ENCODE data around the gene FCER1G.

DNA sequence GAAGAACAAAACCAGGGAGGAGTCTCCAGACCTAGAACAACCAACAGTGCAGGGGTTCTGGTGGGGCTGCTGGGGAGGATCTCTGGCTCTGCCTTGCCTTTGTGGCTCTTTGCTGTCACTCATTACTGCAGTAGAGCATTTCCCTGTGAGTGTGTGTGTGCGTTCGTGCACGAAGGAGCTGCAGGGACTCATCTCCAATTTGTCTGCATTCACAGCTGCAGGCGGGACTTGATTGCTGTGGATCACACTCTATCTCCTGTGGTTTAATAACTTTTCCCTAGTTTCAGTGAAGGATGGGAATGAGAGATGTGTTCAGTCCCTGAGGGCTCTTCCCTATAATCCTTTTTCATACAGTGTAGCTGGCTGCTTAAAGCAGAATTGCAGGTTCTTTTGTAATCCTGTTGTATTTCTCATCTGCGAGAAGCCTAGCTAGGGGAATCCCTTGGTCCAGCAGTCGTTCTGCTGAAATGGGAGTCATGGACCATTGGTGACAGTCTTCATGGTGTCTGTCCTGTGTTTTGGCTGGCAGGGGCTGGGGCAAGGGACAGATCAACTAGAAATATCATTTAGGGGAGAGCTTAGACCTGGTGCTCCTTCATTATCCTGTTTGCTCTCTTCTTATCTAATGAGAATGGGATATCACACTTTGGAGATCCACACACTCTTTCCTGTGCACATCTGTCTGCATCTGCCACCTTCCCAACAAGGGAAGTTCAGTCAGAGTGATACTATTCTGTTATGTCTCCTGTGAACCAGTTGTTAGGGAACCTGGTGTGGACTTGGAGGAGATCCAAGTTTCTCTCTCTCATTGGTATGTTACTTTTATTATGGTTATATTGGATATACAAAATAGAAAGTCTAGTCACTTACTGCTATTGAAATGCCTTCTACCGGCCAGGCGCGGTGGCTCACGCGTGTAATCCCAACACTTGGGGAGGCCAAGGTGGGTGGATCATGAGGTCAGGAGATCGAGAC, 46.5 kb downstream of the FCER1G start:
- TF ChIP-seq, protein P1, sequence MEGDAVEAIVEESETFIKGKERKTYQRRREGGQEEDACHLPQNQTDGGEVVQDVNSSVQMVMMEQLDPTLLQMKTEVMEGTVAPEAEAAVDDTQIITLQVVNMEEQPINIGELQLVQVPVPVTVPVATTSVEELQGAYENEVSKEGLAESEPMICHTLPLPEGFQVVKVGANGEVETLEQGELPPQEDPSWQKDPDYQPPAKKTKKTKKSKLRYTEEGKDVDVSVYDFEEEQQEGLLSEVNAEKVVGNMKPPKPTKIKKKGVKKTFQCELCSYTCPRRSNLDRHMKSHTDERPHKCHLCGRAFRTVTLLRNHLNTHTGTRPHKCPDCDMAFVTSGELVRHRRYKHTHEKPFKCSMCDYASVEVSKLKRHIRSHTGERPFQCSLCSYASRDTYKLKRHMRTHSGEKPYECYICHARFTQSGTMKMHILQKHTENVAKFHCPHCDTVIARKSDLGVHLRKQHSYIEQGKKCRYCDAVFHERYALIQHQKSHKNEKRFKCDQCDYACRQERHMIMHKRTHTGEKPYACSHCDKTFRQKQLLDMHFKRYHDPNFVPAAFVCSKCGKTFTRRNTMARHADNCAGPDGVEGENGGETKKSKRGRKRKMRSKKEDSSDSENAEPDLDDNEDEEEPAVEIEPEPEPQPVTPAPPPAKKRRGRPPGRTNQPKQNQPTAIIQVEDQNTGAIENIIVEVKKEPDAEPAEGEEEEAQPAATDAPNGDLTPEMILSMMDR (IDR thresholded peaks at IDR 0.05; ENCODE audit: low read length), result no peak
- no peak for TF ChIP-seq EZH2 (IDR thresholded peaks at IDR 0.05; ENCODE audit: borderline replicate concordance, low read length)
